Colonic mucosa (tissue), 4 donors: ENCODE data around the gene OVCH2. TPM values are rescaled to one million over a fixed set of nuclear protein-coding genes. Genes with fewer than 3 reads are reported as not detected.
A peak's percentile ranks its signal among the peaks of the same experiment; 100 is the strongest.

Source experiments
- DNase-seq: peaks from one replicate; pipeline ENCODE4 v3.0.0-alpha.2; 2020
- H3K27ac ChIP-seq: fragments of 200-600 bp; one replicate; pipeline ENCODE4 v1.8.0; 2021
- H3K27me3 ChIP-seq: fragments of 200-600 bp; one replicate; pipeline ENCODE4 v1.8.0; 2021
- H3K36me3 ChIP-seq: fragments of 200-600 bp; one replicate; pipeline ENCODE4 v1.8.0; 2021
- H3K4me1 ChIP-seq: fragments of 200-600 bp; one replicate; pipeline ENCODE4 v1.8.0; 2021; ENCODE audit warnings: mild to moderate bottlenecking
- H3K4me3 ChIP-seq: fragments of 200-600 bp; one replicate; pipeline ENCODE4 v1.8.0; 2021
- H3K9ac ChIP-seq, 2 donors: one replicate each; pipeline ENCODE4 v1.7.0; 2013; ENCODE audit warnings: control low read depth in 2 of 2, low read depth in 2 of 2, low read length in 2 of 2
- H3K9me3 ChIP-seq: fragments of 200-600 bp; one replicate; pipeline ENCODE4 v1.8.0; 2021
- CTCF ChIP-seq: fragments of 200-600 bp; IDR thresholded peaks from one replicate; pipeline ENCODE4 v1.8.0; 2022; ENCODE audit warnings: antibody characterized with exemption, mild to moderate bottlenecking
- intact Hi-C: fragments of 100-400 bp; cut with DNase I; formaldehyde crosslinking; loops from one replicate; pipeline ENCODE4 v1.14.1; 2022
- total RNA-seq, 2 donors: library from RNA; stranded (reverse); fragmentation: NEBNext Ultra II Directional in 1 of 2; extraction: Animal tissue kit (Norgen Biotek cat#: 25700) in 1 of 2; gene quantifications; one replicate each; pipeline ENCODE4 v1.2.1, GENCODE V29; 2021
- donor health status: healthy.
- donor health status: DM: no; HTN: no; CAD: no.
- donor health status: DM: no; HTN: no; CAD: no.

OVCH2 gene
- total RNA-seq, 2 donors from 2014 or later = not detected

DNA sequence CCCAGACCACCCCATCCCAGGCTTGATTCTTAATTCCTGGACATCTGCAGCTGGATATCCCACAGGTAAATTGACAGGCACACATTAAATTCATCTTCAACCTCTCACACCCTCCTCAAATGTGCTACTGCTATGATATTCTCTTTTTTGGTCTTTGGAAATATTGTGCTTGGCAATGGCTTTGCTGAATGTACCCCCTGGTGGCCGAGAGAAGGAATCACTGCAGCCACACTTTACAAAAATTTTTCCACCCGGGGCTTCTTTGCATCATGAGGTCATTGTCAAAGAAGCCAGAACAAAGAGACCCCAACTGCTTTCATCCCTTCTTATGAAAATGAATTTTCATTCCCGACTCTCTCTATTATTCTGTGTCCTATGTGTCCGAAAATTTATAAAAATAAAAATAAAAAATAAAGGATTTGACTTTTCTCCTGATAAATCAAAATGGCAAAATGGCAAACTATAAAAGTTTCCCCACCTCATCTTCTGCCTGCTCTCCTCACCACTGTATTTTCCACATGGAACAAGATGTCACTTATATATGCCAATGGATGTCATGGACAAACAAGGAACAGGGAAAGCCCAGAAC, 17.9 kb downstream of the OVCH2 start:
- TF ChIP-seq CTCF = peak; percentile 75
- Histone ChIP-seq H3K36me3 (no peaks in the 10 kb centered on the region), H3K4me1 (no peaks in the 10 kb centered on the region), H3K4me3 (no peak overlapping the region), H3K27me3 (no peaks in the 10 kb centered on the region), H3K9ac (no peak overlapping the region), H3K9me3 (no peaks in the 10 kb centered on the region), H3K27ac (no peak overlapping the region)
- no peak for DNase-seq
- intact Hi-C loops = loop anchor here (5.0 kb wide), 1 partner anchor 591 kb away; no protein-coding TSS in a partner anchor

DNA sequence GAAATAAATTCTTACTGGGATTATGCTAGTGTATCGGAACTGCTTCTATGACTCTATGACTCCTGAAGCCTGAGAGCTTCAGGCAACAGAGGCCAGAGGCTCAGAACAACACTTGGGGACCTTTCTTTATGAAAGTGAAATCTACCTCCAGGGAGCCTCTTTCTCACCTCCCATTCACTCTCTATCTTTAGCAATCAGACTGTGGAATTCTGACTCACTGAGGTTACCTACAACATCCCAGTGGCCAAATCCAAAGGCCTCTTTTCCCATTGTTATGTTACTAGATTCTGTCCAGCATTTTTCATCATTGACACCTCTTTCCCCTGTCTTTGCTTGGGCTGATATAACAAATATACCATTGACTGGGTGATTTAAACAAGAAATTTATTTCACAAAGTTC, 18.9 kb downstream of the OVCH2 start:
- DNase-seq = no peak

DNA sequence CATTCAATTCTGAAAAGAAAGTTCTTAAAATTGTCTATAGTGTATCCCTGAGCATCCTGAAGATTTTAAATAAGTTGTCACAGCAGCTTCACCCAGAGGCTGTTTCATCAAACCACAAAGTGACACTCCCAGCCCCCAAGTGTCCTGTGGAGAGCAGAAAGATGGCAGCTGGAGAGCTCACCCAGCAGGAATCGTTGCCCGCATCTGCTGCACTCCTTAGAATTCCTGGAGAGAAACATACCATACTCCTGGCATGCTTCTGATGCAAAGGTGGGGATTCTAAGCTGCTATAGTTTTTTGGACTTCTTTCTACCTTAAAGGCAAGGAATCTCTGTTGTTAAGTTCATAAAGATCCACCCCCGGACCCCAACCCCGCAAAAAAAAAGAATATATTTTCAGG, 19.5 kb downstream of the OVCH2 start:
- no peak for DNase-seq
- Histone ChIP-seq H3K27ac (no peak overlapping the region), H3K36me3 (no peaks in the 10 kb centered on the region), H3K9me3 (no peaks in the 10 kb centered on the region), H3K27me3 (no peaks in the 10 kb centered on the region), H3K4me3 (no peak overlapping the region), H3K9ac (no peak overlapping the region), H3K4me1 (no peaks in the 10 kb centered on the region)
- TF ChIP-seq CTCF = no peak
- intact Hi-C loops = loop anchor here (5.0 kb wide), 1 partner anchor 589 kb away; no protein-coding TSS in a partner anchor

More for the DNA sequence above, 18.9 kb downstream of the OVCH2 start:
- Histone ChIP-seq H3K27ac (no peak overlapping the region), H3K27me3 (no peaks in the 10 kb centered on the region), H3K4me3 (no peak overlapping the region), H3K36me3 (no peaks in the 10 kb centered on the region), H3K4me1 (no peaks in the 10 kb centered on the region), H3K9ac (no peak overlapping the region), H3K9me3 (no peaks in the 10 kb centered on the region)
- no peak for TF ChIP-seq CTCF
- intact Hi-C loops = loop anchor here (5.0 kb wide), 1 partner anchor 590 kb away; no protein-coding TSS in a partner anchor

DNA sequence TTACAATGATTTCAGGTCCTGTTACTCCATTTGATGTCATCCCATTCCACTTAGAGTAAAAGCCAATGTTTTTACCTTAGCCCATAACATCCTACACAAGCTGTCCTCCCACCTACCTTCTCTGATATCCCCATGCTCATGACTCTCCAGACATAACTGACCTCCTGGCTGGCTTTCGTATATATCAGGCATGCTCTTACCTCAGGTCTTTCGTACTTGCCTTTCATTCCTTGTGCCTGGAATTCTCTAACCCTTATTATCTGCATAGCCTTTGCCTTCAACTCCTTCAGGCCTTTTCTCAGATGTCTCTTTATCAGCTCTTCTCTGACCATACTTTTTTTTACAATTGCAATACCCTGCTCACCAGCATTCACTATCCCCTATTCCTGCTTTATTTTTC, 22.7 kb downstream of the OVCH2 start:
- Histone ChIP-seq H3K27ac (no peak overlapping the region), H3K9ac (no peak overlapping the region), H3K4me1 (no peaks in the 10 kb centered on the region), H3K4me3 (no peak overlapping the region), H3K9me3 (no peaks in the 10 kb centered on the region), H3K27me3 (no peaks in the 10 kb centered on the region), H3K36me3 (no peaks in the 10 kb centered on the region)
- DNase-seq = no peak
- TF ChIP-seq CTCF = no peak
- intact Hi-C loops = no loop called here

DNA sequence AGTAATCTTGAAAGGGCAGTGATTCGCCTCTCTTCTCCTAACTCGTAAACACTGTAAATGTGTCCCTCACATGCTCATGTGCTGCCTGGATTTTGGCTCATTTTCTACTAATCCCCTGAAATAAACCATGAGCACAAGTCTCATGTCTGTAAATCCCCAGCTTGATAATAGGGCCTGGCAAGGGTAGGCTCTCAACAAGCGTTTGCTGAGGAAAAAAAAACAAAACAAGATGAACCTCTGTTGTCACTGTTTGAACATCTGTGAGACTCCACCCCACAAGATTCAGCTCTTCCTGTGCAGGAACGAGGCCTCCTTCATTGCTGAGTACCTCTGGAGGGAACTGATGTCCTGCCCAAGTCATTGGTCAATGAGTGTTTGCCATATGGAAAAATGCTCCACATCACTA, 28.5 kb downstream of the OVCH2 start:
- Histone ChIP-seq H3K36me3 (no peaks in the 10 kb centered on the region), H3K4me1 (peaks cover 3% of the 10 kb centered on the region), H3K27me3 (no peaks in the 10 kb centered on the region), H3K9ac (no peak overlapping the region), H3K27ac (no peak overlapping the region), H3K4me3 (no peak overlapping the region), H3K9me3 (no peaks in the 10 kb centered on the region)
- no peak for TF ChIP-seq CTCF
- intact Hi-C loops = no loop called here
- no peak for DNase-seq
